Spinal cord (tissue), 10 donors: ENCODE measurements around the gene BAHCC1. TPM values are rescaled to one million over a fixed set of nuclear protein-coding genes. Genes with fewer than 3 reads are reported as not detected.
A peak's percentile ranks its signal among the peaks of the same experiment; 100 is the strongest.

Experiments used
- DNase-seq, 6 donors: peaks; one replicate each; pipeline versions ENCODE4 v3.0.0 to v3.0.0-alpha.2; 2013 to 2015; ENCODE audit warnings: low spot score in 6 of 6, low read depth in 4 of 6
- H3K27ac ChIP-seq: one replicate; pipeline ENCODE4 v1.5.1; 2013; ENCODE audit warnings: low read depth, low read length, control low read depth
- H3K27me3 ChIP-seq: one replicate; pipeline ENCODE4 v1.6.1; 2013; ENCODE audit warnings: low read length; ENCODE audit not compliant: control insufficient read depth, insufficient read depth
- H3K36me3 ChIP-seq: one replicate; pipeline ENCODE4 v1.6.1; 2013; ENCODE audit warnings: low read length; ENCODE audit not compliant: control insufficient read depth, insufficient read depth
- H3K4me1 ChIP-seq: one replicate; pipeline ENCODE4 v1.6.1; 2013; ENCODE audit warnings: low read length; ENCODE audit not compliant: control insufficient read depth, insufficient read depth
- H3K4me3 ChIP-seq: one replicate; pipeline ENCODE4 v1.5.1; 2013; ENCODE audit warnings: low read depth, low read length, control low read depth
- H3K9me3 ChIP-seq: one replicate; pipeline ENCODE4 v1.6.1; 2013; ENCODE audit warnings: low read length; ENCODE audit not compliant: control insufficient read depth, insufficient read depth
- WGBS: methylation state at CpG from one replicate; pipeline ENCODE4 v1.1.5; 2013; ENCODE audit warnings: missing lambda C conversion rate; ENCODE audit not compliant: insufficient coverage; 5-methylcytosine and 5-hydroxymethylcytosine counted together
- polyA plus RNA-seq, 2 donors: library from polyadenylated mRNA; unstranded; fragments of 120-200 nt; gene quantifications; one replicate each; pipeline ENCODE4 v1.2.1, GENCODE V29; 2013; ENCODE audit not compliant: insufficient read length in 2 of 2
- total RNA-seq, 2 donors: library from RNA; depleted of rRNA in 1 of 2; stranded (reverse); fragments of 120-200 nt in 1 of 2; fragments of >200 nt in 1 of 2; gene quantifications; one replicate each; pipeline versions ENCODE4 v1.2.3 to v1.2.4, GENCODE V29; 2013 to 2014
- donor health status: healthy.

The BAHCC1 gene
- total and polyA plus RNA-seq, 4 donors = 9.3 to 33.4 (median 20.5) TPM

DNA sequence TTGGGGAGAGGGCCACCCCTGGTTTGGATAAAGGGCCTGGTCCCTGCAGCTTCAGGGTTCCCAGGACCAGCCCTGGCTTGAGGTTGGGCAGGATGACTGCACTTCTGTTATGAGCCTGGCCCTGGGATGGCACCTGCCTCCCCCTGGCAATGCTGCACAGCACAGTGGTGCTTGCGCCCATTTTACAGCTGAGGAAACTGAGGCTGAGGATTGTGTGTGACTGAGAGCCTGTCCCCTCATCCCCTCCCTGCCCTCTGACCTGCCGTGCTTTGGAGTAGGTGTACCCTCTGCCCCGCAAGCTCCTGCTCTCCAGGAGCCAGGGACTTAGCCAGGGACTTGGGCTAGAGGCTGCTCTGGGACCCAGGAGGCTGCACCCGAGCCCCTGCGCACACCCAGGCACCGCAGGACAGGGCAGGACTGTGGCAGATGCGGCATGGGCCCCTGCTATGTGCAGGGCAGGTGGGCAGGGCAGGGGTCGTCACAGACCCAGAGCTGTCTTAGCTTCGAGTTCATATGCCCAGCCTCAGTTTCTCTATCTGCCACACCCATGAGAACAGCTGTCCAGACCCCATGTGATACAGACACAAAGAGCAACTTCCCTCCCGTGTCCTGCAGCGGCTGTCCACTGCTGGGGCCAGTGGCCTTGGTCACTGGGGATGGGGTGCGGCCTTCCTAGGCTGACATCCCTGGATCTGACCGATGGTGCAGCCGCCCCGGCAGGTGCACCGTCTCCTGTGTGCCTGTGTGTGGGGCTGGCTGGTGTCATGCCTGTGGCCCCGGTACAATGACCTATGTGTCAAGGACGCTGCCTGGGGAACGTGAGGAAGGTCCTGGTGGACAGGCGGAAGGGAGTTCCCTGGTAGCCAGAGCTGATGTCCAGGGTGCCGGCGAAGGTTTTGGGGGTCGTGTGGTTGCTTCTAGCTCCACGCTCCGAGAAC is 36.6 kb downstream of the BAHCC1 start:
- Histone ChIP-seq H3K27ac (no peak overlapping the region), H3K27me3 (no peaks in the 10 kb centered on the region), H3K4me3 (no peak overlapping the region), H3K4me1 (peaks cover 90% of the 10 kb centered on the region), H3K9me3 (no peaks in the 10 kb centered on the region), H3K36me3 (peaks cover 81% of the 10 kb centered on the region)
- 91% methylated on average over 19 of the region's 25 CpGs for WGBS
- no peak for DNase-seq

- peaks cover 90% of the 10 kb centered on the region for H3K4me1 ChIP-seq
These were observed 37.7 kb downstream of the BAHCC1 start for GRCh38 chr17:81432941-81433340.

DNA sequence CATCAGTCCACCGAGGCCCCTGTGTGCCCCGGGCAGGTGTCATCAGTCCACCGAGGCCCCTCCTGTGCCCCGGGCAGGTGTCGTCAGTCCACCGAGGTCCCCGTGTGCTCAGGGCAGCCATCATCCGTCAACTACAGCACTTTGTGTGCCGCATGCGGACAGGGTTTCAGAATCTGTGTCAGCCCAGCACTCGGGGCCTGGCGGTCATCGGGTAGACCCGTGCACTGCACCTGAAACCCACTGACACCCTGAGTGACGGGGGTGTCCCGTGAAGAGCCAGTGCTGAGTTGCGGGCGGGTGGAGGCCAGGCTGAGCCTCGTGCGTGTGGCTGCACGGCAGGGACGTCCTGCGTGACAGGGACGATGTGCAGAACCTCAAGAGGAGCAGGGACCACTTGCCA is 38.4 kb downstream of the BAHCC1 start:
- Histone ChIP-seq H3K4me3 (no peak overlapping the region), H3K36me3 (peaks cover 81% of the 10 kb centered on the region), H3K4me1 (peaks cover 90% of the 10 kb centered on the region), H3K27me3 (no peaks in the 10 kb centered on the region), H3K27ac (no peak overlapping the region), H3K9me3 (no peaks in the 10 kb centered on the region)
- DNase-seq = no peak
- WGBS = 90% methylated on average over 24 of the region's 24 CpGs

More at GRCh38 chr17:81432941-81433340, 37.7 kb downstream of the BAHCC1 start:
- H3K27ac ChIP-seq = no peak overlapping the region
- WGBS = 39% methylated on average over 9 of the region's 10 CpGs
- H3K36me3 ChIP-seq = peaks cover 81% of the 10 kb centered on the region
- no peaks in the 10 kb centered on the region for H3K9me3 ChIP-seq
- H3K27me3 ChIP-seq = no peaks in the 10 kb centered on the region
- H3K4me3 ChIP-seq = no peak overlapping the region
- DNase-seq = peak in 2 of 6 donors; percentile 64 to 77

DNA sequence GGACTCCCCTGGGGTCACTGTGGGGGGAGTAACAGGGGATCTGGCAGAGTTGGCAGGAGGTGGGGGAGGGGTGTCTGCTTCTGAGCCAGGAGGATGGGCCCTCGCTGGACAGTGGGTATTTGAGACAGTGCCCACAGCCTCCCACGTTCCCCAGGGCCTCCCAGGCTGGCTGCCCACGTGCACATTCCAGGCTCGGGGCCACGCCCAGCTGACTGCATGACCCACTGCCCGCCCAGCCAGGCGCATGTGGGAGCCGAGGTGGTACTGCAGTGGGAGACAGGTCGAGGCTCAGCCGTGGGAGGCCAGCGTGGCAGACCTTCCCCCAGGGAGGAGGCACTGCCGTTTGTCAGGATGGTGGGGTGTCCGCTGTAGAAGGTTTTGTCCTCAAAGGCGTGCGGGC is 38.8 kb downstream of the BAHCC1 start:
- no peaks in the 10 kb centered on the region for H3K9me3 ChIP-seq
- H3K27me3 ChIP-seq = no peaks in the 10 kb centered on the region
- no peak overlapping the region for H3K27ac ChIP-seq
- H3K36me3 ChIP-seq = peaks cover 79% of the 10 kb centered on the region
- peaks cover 90% of the 10 kb centered on the region for H3K4me1 ChIP-seq
- H3K4me3 ChIP-seq = no peak overlapping the region
- no peak for DNase-seq
- 70% methylated on average over 15 of the region's 15 CpGs for WGBS

GRCh38 chr17:81434681-81435417 is 39.6 kb downstream of the BAHCC1 start:
- Histone ChIP-seq H3K36me3 (peaks cover 84% of the 10 kb centered on the region), H3K27ac (peak overlapping the region; percentile 67), H3K9me3 (no peaks in the 10 kb centered on the region), H3K4me3 (no peak overlapping the region), H3K27me3 (no peaks in the 10 kb centered on the region), H3K4me1 (peaks cover 89% of the 10 kb centered on the region)
- DNase-seq = no peak
- 76% methylated on average over 9 of the region's 17 CpGs for WGBS

- WGBS = 52% methylated on average over 8 of the region's 10 CpGs
- peaks cover 89% of the 10 kb centered on the region for H3K4me1 ChIP-seq
- peak overlapping the region; percentile 67 for H3K27ac ChIP-seq
- H3K9me3 ChIP-seq = no peaks in the 10 kb centered on the region
- no peak for DNase-seq
- H3K27me3 ChIP-seq = no peaks in the 10 kb centered on the region
- H3K4me3 ChIP-seq = no peak overlapping the region
- peaks cover 89% of the 10 kb centered on the region for H3K36me3 ChIP-seq
These were observed 40.5 kb downstream of the BAHCC1 start for GRCh38 chr17:81435652-81436293.

GRCh38 chr17:81436294-81436849 is 41.1 kb downstream of the BAHCC1 start:
- Histone ChIP-seq H3K4me3 (no peak overlapping the region), H3K9me3 (no peaks in the 10 kb centered on the region), H3K27ac (peak overlapping the region; percentile 67), H3K27me3 (no peaks in the 10 kb centered on the region), H3K36me3 (peaks cover 88% of the 10 kb centered on the region), H3K4me1 (peaks cover 86% of the 10 kb centered on the region)
- peak in 2 of 6 donors; percentile 29 to 54 for DNase-seq
- 31% methylated on average over 15 of the region's 19 CpGs for WGBS

DNA sequence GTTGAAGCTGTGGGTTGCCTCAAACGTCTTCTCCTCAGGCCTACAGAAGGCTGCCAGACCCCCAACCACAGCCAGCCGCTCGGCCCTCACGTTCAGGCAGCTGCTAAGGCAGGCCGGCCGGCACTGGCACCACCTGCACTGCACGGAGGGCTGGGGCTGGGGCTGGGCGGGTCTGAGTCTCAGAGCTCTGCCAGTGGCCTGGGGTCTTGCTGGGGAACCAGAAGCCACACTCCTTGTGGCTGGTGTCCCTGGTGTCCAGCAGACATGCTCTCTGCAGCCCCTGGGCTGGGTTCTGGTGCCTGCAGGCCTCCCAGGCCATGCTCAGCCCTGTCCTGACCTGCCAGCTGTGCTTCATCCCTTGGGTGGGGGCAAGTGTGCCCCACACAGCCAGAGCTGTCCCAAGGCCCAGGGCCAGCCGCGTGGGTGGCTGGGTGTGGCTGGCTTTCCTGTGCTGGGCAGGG is 42.0 kb downstream of the BAHCC1 start:
- DNase-seq = no peak
- Histone ChIP-seq H3K27me3 (no peaks in the 10 kb centered on the region), H3K9me3 (no peaks in the 10 kb centered on the region), H3K4me3 (no peak overlapping the region), H3K36me3 (peaks cover 89% of the 10 kb centered on the region), H3K27ac (no peak overlapping the region), H3K4me1 (peaks cover 81% of the 10 kb centered on the region)
- WGBS = 62% methylated on average over 10 of the region's 10 CpGs

DNA sequence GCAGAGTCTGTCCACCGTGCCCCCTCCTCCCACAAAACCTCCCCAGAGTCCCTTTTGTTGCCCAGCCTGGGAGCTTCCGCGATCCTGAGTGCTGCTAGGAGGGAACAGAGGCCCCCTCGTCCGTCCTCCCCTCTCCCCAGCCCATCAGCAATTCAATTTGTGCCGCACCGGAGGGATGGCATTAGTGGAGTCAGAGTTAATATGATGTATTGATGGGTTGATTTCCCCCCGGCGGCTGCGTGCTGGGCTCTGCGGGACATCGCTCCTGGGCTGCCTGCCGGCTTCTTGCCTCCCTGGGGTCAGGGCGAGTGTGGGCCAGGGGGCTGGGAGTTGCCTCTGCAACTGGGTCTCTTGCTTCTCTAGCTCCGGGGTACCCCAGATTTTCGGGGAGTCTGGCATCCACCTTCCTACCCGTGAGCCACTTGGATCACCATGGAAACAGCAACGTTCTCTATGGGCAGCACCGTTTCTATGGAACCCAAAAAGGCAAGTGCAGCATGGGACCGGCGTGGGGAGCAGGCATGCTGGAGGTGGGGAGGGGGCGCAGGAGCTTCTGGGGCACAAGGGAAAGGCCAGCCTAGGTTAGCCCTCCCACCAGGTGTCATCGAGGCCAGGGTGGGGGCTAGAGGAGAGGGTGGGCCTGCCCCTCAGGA is 42.9 kb downstream of the BAHCC1 start:
- no peaks in the 10 kb centered on the region for H3K27me3 ChIP-seq
- 31% methylated on average over 17 of the region's 23 CpGs for WGBS
- no peaks in the 10 kb centered on the region for H3K9me3 ChIP-seq
- peaks cover 77% of the 10 kb centered on the region for H3K4me1 ChIP-seq
- DNase-seq = peak in 2 of 6 donors; percentile 60 to 84
- H3K36me3 ChIP-seq = peaks cover 94% of the 10 kb centered on the region
- no peak overlapping the region for H3K4me3 ChIP-seq
- H3K27ac ChIP-seq = no peak overlapping the region
